Measurements from ENCODE around the gene DDIT4.
"Not testable (repeated sequence)": the region's sequence is repeated elsewhere in the genome, so short reads cannot be mapped to it uniquely, and the experiment has no call there.

Gene DDIT4

DNA sequence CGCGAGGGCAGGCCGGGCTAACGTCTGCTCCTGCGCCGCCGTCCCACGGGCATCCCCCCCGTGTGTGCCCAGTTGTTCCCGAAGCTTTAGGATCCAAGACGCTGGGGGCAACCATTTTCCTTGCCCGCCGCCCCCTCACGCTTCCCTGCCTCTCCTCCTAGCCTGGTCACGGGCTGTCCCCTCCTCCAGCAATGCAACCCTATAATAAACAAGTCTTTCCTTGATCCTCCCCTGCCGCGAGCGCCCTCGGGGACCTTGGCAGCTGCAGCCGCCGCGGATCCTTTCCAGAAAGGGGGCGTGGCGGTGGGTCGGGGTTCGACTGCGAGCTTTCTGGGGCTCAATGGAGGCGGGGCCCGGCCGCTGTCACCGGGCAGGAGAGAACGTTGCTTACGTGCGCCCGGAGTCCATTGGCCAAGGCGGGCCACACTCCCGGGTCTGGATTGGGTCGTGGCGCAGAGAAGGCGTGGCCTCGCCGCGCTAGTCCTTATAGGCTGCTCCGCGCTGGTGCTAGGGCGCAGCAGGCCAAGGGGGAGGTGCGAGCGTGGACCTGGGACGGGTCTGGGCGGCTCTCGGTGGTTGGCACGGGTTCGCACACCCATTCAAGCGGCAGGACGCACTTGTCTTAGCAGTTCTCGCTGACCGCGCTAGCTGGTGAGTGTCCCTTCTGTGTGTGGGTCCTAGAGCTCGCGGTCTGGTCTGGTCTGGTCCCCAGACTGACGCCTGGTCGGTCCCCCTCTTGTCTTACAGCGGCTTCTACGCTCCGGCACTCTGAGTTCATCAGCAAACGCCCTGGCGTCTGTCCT lies at the start of gene DDIT4:
TSS of gene DDIT4 (plus strand) at position 515 of the 803 bp plus-strand sequence. CDS start 293 bp downstream, outside the sequence.
- TF ChIP-seq, protein P1, sequence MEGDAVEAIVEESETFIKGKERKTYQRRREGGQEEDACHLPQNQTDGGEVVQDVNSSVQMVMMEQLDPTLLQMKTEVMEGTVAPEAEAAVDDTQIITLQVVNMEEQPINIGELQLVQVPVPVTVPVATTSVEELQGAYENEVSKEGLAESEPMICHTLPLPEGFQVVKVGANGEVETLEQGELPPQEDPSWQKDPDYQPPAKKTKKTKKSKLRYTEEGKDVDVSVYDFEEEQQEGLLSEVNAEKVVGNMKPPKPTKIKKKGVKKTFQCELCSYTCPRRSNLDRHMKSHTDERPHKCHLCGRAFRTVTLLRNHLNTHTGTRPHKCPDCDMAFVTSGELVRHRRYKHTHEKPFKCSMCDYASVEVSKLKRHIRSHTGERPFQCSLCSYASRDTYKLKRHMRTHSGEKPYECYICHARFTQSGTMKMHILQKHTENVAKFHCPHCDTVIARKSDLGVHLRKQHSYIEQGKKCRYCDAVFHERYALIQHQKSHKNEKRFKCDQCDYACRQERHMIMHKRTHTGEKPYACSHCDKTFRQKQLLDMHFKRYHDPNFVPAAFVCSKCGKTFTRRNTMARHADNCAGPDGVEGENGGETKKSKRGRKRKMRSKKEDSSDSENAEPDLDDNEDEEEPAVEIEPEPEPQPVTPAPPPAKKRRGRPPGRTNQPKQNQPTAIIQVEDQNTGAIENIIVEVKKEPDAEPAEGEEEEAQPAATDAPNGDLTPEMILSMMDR (IDR thresholded peaks at IDR 0.05; ENCODE audit: control extremely low read depth, extremely low read depth, low read depth, missing control alignments) = no peak
- peak; percentile 100 for DNase-seq (ENCODE audit: extremely low spot score)
- POLR2A ChIA-PET = interaction anchor here (0.6 to 5.6 kb wide), 26 partner anchors 9 to 418 kb away, joined by 3 to 86 read pairs (median 5); partner anchors contain the start of gene MCU
- CTCF ChIA-PET = interaction anchor here (1.0 to 4.9 kb wide), 14 partner anchors 8 to 225 kb away, joined by 3 to 54 read pairs (median 6); no protein-coding TSS in a partner anchor

GRCh38 chr10:72224191-72224590 lies 49.5 kb upstream of the DDIT4 start:
- DNase-seq (ENCODE audit: extremely low spot score); POLR2A ChIA-PET: not testable (repeated sequence)
- CTCF ChIA-PET = interaction anchor here (0.9 to 12.8 kb wide), 13 partner anchors 8 to 328 kb away, joined by 3 to 65 read pairs (median 6); no protein-coding TSS in a partner anchor

GRCh38 chr10:72226418-72227027 lies 47.2 kb upstream of the DDIT4 start:
- ChIA-PET CTCF (interaction anchor here (0.7 to 12.8 kb wide), 6 partner anchors 9 to 165 kb away, joined by 3 to 65 read pairs (median 4); no protein-coding TSS in a partner anchor), POLR2A (interaction anchor here (1.4 kb wide), 1 partner anchor 47 kb away, joined by 3 read pairs; the partner anchor contains the start of gene DDIT4)
- TF ChIP-seq, protein P1 (IDR thresholded peaks at IDR 0.05; ENCODE audit: control extremely low read depth, extremely low read depth, low read depth, missing control alignments) = no peak
- DNase-seq (ENCODE audit: extremely low spot score) = no peak

GRCh38 chr10:72227826-72228225 lies 45.9 kb upstream of the DDIT4 start:
- ChIA-PET CTCF (interaction anchor here (0.9 to 12.8 kb wide), 2 partner anchors 10 to 108 kb away, joined by 3 to 65 read pairs; no protein-coding TSS in a partner anchor), POLR2A (interaction anchor here (0.7 kb wide), 1 partner anchor 13 kb away, joined by 8 read pairs; no protein-coding TSS in a partner anchor)
- TF ChIP-seq, protein P1 (IDR thresholded peaks at IDR 0.05; ENCODE audit: control extremely low read depth, extremely low read depth, low read depth, missing control alignments) = no peak
- DNase-seq (ENCODE audit: extremely low spot score) = no peak

- ChIA-PET POLR2A (interaction anchor here (0.6 to 1.3 kb wide), 3 partner anchors 12 to 45 kb away, joined by 4 to 8 read pairs (median 5); partner anchors contain the start of gene DDIT4), CTCF (interaction anchor here (0.9 to 2.4 kb wide), 3 partner anchors 10 to 109 kb away, joined by 3 to 6 read pairs (median 3); no protein-coding TSS in a partner anchor)
- no peak for DNase-seq (ENCODE audit: extremely low spot score)
- TF ChIP-seq, protein P1 (IDR thresholded peaks at IDR 0.05; ENCODE audit: control extremely low read depth, extremely low read depth, low read depth, missing control alignments) = no peak
These were observed 45.4 kb upstream of the DDIT4 start for GRCh38 chr10:72228318-72228751.

DNA sequence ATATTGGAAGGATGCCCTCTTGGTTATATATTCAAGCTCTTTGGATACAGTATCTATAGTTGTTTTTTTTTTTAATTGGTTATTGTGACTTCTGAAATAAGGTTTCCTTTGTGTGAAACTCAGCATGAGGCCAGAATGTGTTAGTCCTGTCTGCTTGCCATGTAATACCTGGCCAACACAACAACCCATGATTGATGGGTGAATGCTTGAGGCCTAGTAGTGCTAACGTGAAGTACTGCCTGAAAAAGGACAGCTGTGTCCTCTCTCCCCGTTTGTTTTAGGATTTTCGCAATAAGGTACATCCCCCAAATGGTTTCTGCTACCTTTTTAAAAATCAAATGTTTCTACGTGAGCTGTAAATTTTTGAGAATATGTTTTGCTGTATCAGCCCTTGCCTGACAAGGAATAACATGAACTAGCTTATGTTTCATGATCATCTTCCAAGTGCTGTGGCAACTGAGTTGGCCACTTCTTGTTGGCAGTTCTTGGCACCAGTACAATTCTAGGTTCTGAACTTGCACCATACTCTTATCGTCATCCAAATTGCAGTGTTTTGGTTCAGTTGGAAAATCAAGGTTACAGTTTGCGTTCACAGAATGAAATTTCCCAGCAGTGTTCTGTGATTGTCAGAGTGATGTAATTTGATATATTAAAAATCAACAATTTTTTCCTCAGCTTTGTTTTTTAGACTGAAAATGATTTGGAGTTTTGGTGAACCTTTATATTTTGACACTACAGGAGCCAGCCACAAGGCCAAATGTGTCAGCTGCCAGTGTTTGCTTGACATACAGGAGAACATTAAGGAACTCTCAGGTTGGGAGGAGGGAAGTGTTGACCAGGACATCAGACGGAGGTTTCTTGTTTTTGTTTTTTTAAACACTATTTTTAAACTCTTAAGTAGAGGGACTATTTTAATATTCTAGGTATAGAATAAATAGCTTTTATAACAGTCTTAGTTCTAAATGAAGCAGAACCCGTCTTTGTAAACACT lies 44.2 kb upstream of the DDIT4 start:
- TF ChIP-seq, protein P1 (IDR thresholded peaks at IDR 0.05; ENCODE audit: control extremely low read depth, extremely low read depth, low read depth, missing control alignments) = no peak
- ChIA-PET CTCF (interaction anchor here (1.0 to 2.4 kb wide), 7 partner anchors 9 to 181 kb away, joined by 3 to 6 read pairs (median 4); no protein-coding TSS in a partner anchor), POLR2A (interaction anchor here (0.6 to 1.3 kb wide), 2 partner anchors 15 to 44 kb away, joined by 4 to 5 read pairs; partner anchors contain the start of gene DDIT4)
- DNase-seq (ENCODE audit: extremely low spot score) = no peak

All from GM10248 (cell line).